Esophagus (tissue), 2 donors: Measurements from ENCODE around the gene DNAJC19. TPM values are rescaled to one million over a fixed set of nuclear protein-coding genes. Genes with fewer than 3 reads are reported as not detected.

Experiments
- H3K27ac ChIP-seq, 2 donors: one replicate each; pipeline ENCODE4 v1.5.1; 2013; ENCODE audit warnings: low read depth in 2 of 2, mild to moderate bottlenecking in 2 of 2, inconsistent platforms in 1 of 2, low read length in 1 of 2, moderate library complexity in 1 of 2
- H3K27me3 ChIP-seq, 2 donors: one replicate each; pipeline ENCODE4 v1.6.1; 2013; ENCODE audit warnings: low read length in 2 of 2, control low read depth in 1 of 2, mild to moderate bottlenecking in 1 of 2; ENCODE audit not compliant: insufficient read depth in 2 of 2, control insufficient read depth in 1 of 2
- H3K36me3 ChIP-seq, 2 donors: one replicate each; pipeline ENCODE4 v1.6.1; 2013; ENCODE audit warnings: low read length in 1 of 2; ENCODE audit not compliant: control insufficient read depth in 2 of 2, insufficient read depth in 2 of 2
- H3K4me1 ChIP-seq, 2 donors: one replicate each; pipeline ENCODE4 v1.6.1; 2013; ENCODE audit warnings: low read length in 1 of 2; ENCODE audit not compliant: control insufficient read depth in 2 of 2, insufficient read depth in 2 of 2
- H3K4me3 ChIP-seq, 2 donors: one replicate each; pipeline ENCODE4 v1.5.1; 2013; ENCODE audit warnings: low read length in 2 of 2, mild to moderate bottlenecking in 2 of 2, low read depth in 1 of 2, moderate library complexity in 1 of 2
- H3K9me3 ChIP-seq, 2 donors: one replicate each; pipeline ENCODE4 v1.6.1; 2013; ENCODE audit warnings: mild to moderate bottlenecking in 2 of 2, low read depth in 1 of 2, low read length in 1 of 2, moderate library complexity in 1 of 2; ENCODE audit not compliant: control insufficient read depth in 2 of 2, insufficient read depth in 1 of 2
- WGBS, 2 donors: extraction: QIAGEN DNeasy Blood & Tissue Kit; methylation state at CpG; one replicate each; pipeline ENCODE4 v1.1.7; 2013; 5-methylcytosine and 5-hydroxymethylcytosine counted together
- polyA plus RNA-seq, 2 donors: library from polyadenylated mRNA; stranded (reverse); fragments of 200-250 nt; gene quantifications; one replicate each; pipeline ENCODE4 v1.2.3, GENCODE V29; 2013
- donor health status: healthy with polysubstance abuse.
- donor health status: Bipolar disorder and iron deficiency.

DNAJC19 gene
- polyA plus RNA-seq, 2 donors: 35.6 to 36.1 TPM

GRCh38 chr3:180973543-180973942, 16.0 kb downstream of the DNAJC19 start:
- WGBS, 2 donors: 82 to 93% methylated on average over 2 of the region's 2 CpGs
- peaks cover 0 to 9% of the 10 kb centered on the region in 2 donors for H3K36me3 ChIP-seq
- no peak overlapping the region for H3K4me3 ChIP-seq
- no peak overlapping the region for H3K27ac ChIP-seq
- no peaks in the 10 kb centered on the region for H3K9me3 ChIP-seq
- no peaks in the 10 kb centered on the region for H3K27me3 ChIP-seq
- no peaks in the 10 kb centered on the region for H3K4me1 ChIP-seq

- no peaks in the 10 kb centered on the region for H3K4me1 ChIP-seq
- WGBS, 2 donors: 98 to 99% methylated on average over 6 of the region's 6 CpGs
- H3K27ac ChIP-seq: no peak overlapping the region
- no peak overlapping the region for H3K4me3 ChIP-seq
- H3K27me3 ChIP-seq: no peaks in the 10 kb centered on the region
- H3K36me3 ChIP-seq: peaks cover 0 to 9% of the 10 kb centered on the region in 2 donors
- no peaks in the 10 kb centered on the region for H3K9me3 ChIP-seq
Observed at GRCh38 chr3:180970931-180971330, 18.6 kb downstream of the DNAJC19 start.

GRCh38 chr3:180962530-180962929, 27.0 kb downstream of the DNAJC19 start:
- 90 to 91% methylated on average over 1 of the region's 1 CpG for WGBS, 2 donors
- Histone ChIP-seq H3K36me3 (peaks cover 0 to 2% of the 10 kb centered on the region in 2 donors), H3K9me3 (no peaks in the 10 kb centered on the region), H3K4me3 (no peak overlapping the region), H3K27me3 (no peaks in the 10 kb centered on the region), H3K4me1 (no peaks in the 10 kb centered on the region), H3K27ac (no peak overlapping the region)

GRCh38 chr3:180961552-180961951, 28.0 kb downstream of the DNAJC19 start:
- Histone ChIP-seq H3K36me3 (peaks cover 0 to 2% of the 10 kb centered on the region in 2 donors), H3K4me1 (no peaks in the 10 kb centered on the region), H3K27me3 (no peaks in the 10 kb centered on the region), H3K27ac (no peak overlapping the region), H3K9me3 (no peaks in the 10 kb centered on the region), H3K4me3 (no peak overlapping the region)
- WGBS, 2 donors: 93 to 98% methylated on average over 1 of the region's 1 CpG

GRCh38 chr3:180961087-180961486, 28.4 kb downstream of the DNAJC19 start:
- Histone ChIP-seq H3K4me1 (no peaks in the 10 kb centered on the region), H3K36me3 (peaks cover 0 to 2% of the 10 kb centered on the region in 2 donors), H3K4me3 (no peak overlapping the region), H3K27ac (no peak overlapping the region), H3K9me3 (no peaks in the 10 kb centered on the region), H3K27me3 (no peaks in the 10 kb centered on the region)
- WGBS, 2 donors: 83 to 89% methylated on average over 3 of the region's 3 CpGs

- no peaks in the 10 kb centered on the region for H3K4me1 ChIP-seq
- H3K27ac ChIP-seq: no peak overlapping the region
- H3K4me3 ChIP-seq: no peak overlapping the region
- no peaks in the 10 kb centered on the region for H3K9me3 ChIP-seq
- no peaks in the 10 kb centered on the region for H3K27me3 ChIP-seq
- WGBS, 2 donors: 83 to 92% methylated on average over 1 of the region's 1 CpG
- peaks cover 2 to 4% of the 10 kb centered on the region in 2 donors for H3K36me3 ChIP-seq
Observed at GRCh38 chr3:180959691-180960090, 29.8 kb downstream of the DNAJC19 start.

GRCh38 chr3:180947761-180948390, 41.7 kb downstream of the DNAJC19 start:
- WGBS, 2 donors: 82 to 95% methylated on average over 4 of the region's 4 CpGs

GRCh38 chr3:180940826-180941225, 48.7 kb downstream of the DNAJC19 start:
- no peaks in the 10 kb centered on the region for H3K4me1 ChIP-seq
- no peaks in the 10 kb centered on the region for H3K9me3 ChIP-seq
- no peak overlapping the region for H3K27ac ChIP-seq
- H3K27me3 ChIP-seq: no peaks in the 10 kb centered on the region
- WGBS, 2 donors: 97% methylated on average over 5 of the region's 5 CpGs
- no peak overlapping the region for H3K4me3 ChIP-seq
- H3K36me3 ChIP-seq: peaks cover 0 to 6% of the 10 kb centered on the region in 2 donors

More at GRCh38 chr3:180947761-180948390, 41.7 kb downstream of the DNAJC19 start:
- no peaks in the 10 kb centered on the region for H3K9me3 ChIP-seq
- no peaks in the 10 kb centered on the region for H3K4me1 ChIP-seq
- H3K27me3 ChIP-seq: no peaks in the 10 kb centered on the region
- no peak overlapping the region for H3K27ac ChIP-seq
- H3K36me3 ChIP-seq: peaks cover 0 to 7% of the 10 kb centered on the region in 2 donors
- H3K4me3 ChIP-seq: no peak overlapping the region

GRCh38 chr3:180934638-180935037, 54.9 kb downstream of the DNAJC19 start:
- Histone ChIP-seq H3K27me3 (no peaks in the 10 kb centered on the region), H3K4me1 (no peaks in the 10 kb centered on the region), H3K4me3 (no peak overlapping the region), H3K36me3 (peaks cover 0 to 7% of the 10 kb centered on the region in 2 donors), H3K9me3 (no peaks in the 10 kb centered on the region), H3K27ac (no peak overlapping the region)
- WGBS, 2 donors: 54 to 72% methylated on average over 1 of the region's 1 CpG
